OCI-LY1 (cell line): ENCODE data around the gene CDC27.

ENCODE experiments used
- H2AFZ ChIP-seq: fragments of 200-600 bp; sonication (generic), shearing (Covaris generic); 2 replicates; pipeline ENCODE4 v1.6.0; 2014; ENCODE audit warnings: antibody characterized with exemption, mild to moderate bottlenecking, low read length
- H3F3A ChIP-seq: fragments of 200-600 bp; sonication (generic), shearing (Covaris generic); 2 replicates; pipeline ENCODE4 v1.6.0; 2014; ENCODE audit warnings: mild to moderate bottlenecking, antibody characterized with exemption, low read length, moderate library complexity; ENCODE audit not compliant: insufficient read depth
- H3K27ac ChIP-seq: fragments of 200-600 bp; sonication (generic); 2 replicates; pipeline ENCODE4 v1.5.1; 2014; ENCODE audit warnings: low read length, mixed run types, mild to moderate bottlenecking, low read depth; ENCODE audit not compliant: poor library complexity, severe bottlenecking
- H3K27me3 ChIP-seq: fragments of 200-600 bp; sonication (generic); 2 replicates; pipeline ENCODE4 v1.6.0; 2014; ENCODE audit warnings: antibody characterized with exemption, mild to moderate bottlenecking, low read length, moderate library complexity; ENCODE audit not compliant: insufficient read depth
- H3K36me3 ChIP-seq: fragments of 200-600 bp; sonication (generic); 2 replicates; pipeline ENCODE4 v1.6.1; 2014; ENCODE audit warnings: mild to moderate bottlenecking, antibody characterized with exemption, low read length, moderate library complexity, mixed read lengths; ENCODE audit not compliant: insufficient read depth
- H3K4me1 ChIP-seq: fragments of 200-600 bp; sonication (generic); 2 replicates; pipeline ENCODE4 v1.5.1; 2014; ENCODE audit warnings: mild to moderate bottlenecking, low read length, moderate library complexity; ENCODE audit not compliant: insufficient read depth, severe bottlenecking
- H3K4me2 ChIP-seq: fragments of 200-600 bp; sonication (generic), shearing (Covaris generic); 2 replicates; pipeline ENCODE4 v1.6.1; 2014; ENCODE audit warnings: low read length
- H3K4me3 ChIP-seq: fragments of 200-600 bp; sonication (generic); 2 replicates; pipeline ENCODE4 v1.5.1; 2014; ENCODE audit warnings: low read length, low read depth, mild to moderate bottlenecking, mixed read lengths; ENCODE audit not compliant: poor library complexity, severe bottlenecking
- H3K79me2 ChIP-seq: fragments of 200-600 bp; shearing (Covaris generic); 2 replicates; pipeline ENCODE4 v1.6.1; 2016; ENCODE audit warnings: mixed run types, low read length, mixed read lengths; ENCODE audit not compliant: insufficient read depth
- H3K9ac ChIP-seq: fragments of 200-600 bp; sonication (generic), shearing (Covaris generic); 2 replicates; pipeline ENCODE4 v1.6.1; 2014; ENCODE audit warnings: mild to moderate bottlenecking, low read length, mixed read lengths
- H3K9me2 ChIP-seq: fragments of 200-600 bp; sonication (generic), shearing (Covaris generic); 2 replicates; pipeline ENCODE4 v1.6.1; 2014; ENCODE audit warnings: low read depth, mild to moderate bottlenecking, low read length, mixed read lengths
- H3K9me3 ChIP-seq: fragments of 200-600 bp; shearing (Covaris generic); 2 replicates; pipeline ENCODE4 v1.6.1; 2014; ENCODE audit warnings: low read length, mixed read lengths
- H4K20me1 ChIP-seq: fragments of 200-600 bp; sonication (generic), shearing (Covaris generic); 2 replicates; pipeline ENCODE4 v1.6.0; 2016; ENCODE audit warnings: mild to moderate bottlenecking, low read length; ENCODE audit not compliant: insufficient read depth
- CTCF ChIP-seq: fragments of 200-600 bp; sonication (generic), shearing (Covaris generic); IDR thresholded peaks from 2 replicates; pipeline ENCODE4 v1.5.1; 2017; ENCODE audit warnings: mild to moderate bottlenecking, antibody characterized with exemption, low read length, moderate library complexity, mixed read lengths
- EZH2 ChIP-seq: fragments of 200-600 bp; sonication (generic), shearing (Covaris generic); IDR thresholded peaks from 2 replicates; pipeline ENCODE4 v1.8.0; 2017; ENCODE audit warnings: borderline replicate concordance, mixed run types, mild to moderate bottlenecking, antibody characterized with exemption, low read length, moderate library complexity, mixed read lengths

The CDC27 gene

GRCh38 chr17:47214931-47215330 lies 25.8 kb upstream of the CDC27 start:
- no peaks in the 10 kb centered on the region for H3K36me3 ChIP-seq
- H3F3A ChIP-seq = no peaks in the 10 kb centered on the region
- H3K9me3 ChIP-seq = no peaks in the 10 kb centered on the region
- no peak overlapping the region for H2AFZ ChIP-seq
- no peaks in the 10 kb centered on the region for H4K20me1 ChIP-seq
- no peak overlapping the region for H3K27ac ChIP-seq
- no peak overlapping the region for H3K4me2 ChIP-seq
- no peaks in the 10 kb centered on the region for H3K9me2 ChIP-seq
- no peak overlapping the region for H3K9ac ChIP-seq
- TF ChIP-seq EZH2 (no peak), CTCF (no peak)
- H3K27me3 ChIP-seq = no peaks in the 10 kb centered on the region
- H3K4me3 ChIP-seq = no peak overlapping the region
- H3K4me1 ChIP-seq = peaks cover 10% of the 10 kb centered on the region
- H3K79me2 ChIP-seq = no peaks in the 10 kb centered on the region

- H2AFZ ChIP-seq = no peak overlapping the region
- no peaks in the 10 kb centered on the region for H4K20me1 ChIP-seq
- no peaks in the 10 kb centered on the region for H3K36me3 ChIP-seq
- TF ChIP-seq EZH2 (no peak), CTCF (no peak)
- no peak overlapping the region for H3K4me3 ChIP-seq
- H3F3A ChIP-seq = no peaks in the 10 kb centered on the region
- peaks cover 12% of the 10 kb centered on the region for H3K4me1 ChIP-seq
- no peak overlapping the region for H3K27ac ChIP-seq
- H3K9me2 ChIP-seq = no peaks in the 10 kb centered on the region
- H3K9ac ChIP-seq = no peak overlapping the region
- no peak overlapping the region for H3K4me2 ChIP-seq
- no peaks in the 10 kb centered on the region for H3K27me3 ChIP-seq
- H3K9me3 ChIP-seq = no peaks in the 10 kb centered on the region
- H3K79me2 ChIP-seq = no peaks in the 10 kb centered on the region
Measured at GRCh38 chr17:47213540-47213939, 24.4 kb upstream of the CDC27 start.

- H3K9me2 ChIP-seq = no peaks in the 10 kb centered on the region
- H3K9ac ChIP-seq = no peak overlapping the region
- no peaks in the 10 kb centered on the region for H4K20me1 ChIP-seq
- H3K9me3 ChIP-seq = no peaks in the 10 kb centered on the region
- no peak overlapping the region for H3K4me3 ChIP-seq
- H3K4me2 ChIP-seq = no peak overlapping the region
- no peaks in the 10 kb centered on the region for H3K36me3 ChIP-seq
- no peak overlapping the region for H3K27ac ChIP-seq
- H3K4me1 ChIP-seq = peaks cover 20% of the 10 kb centered on the region
- TF ChIP-seq EZH2 (no peak), CTCF (no peak)
- H2AFZ ChIP-seq = no peak overlapping the region
- H3K79me2 ChIP-seq = no peaks in the 10 kb centered on the region
- no peaks in the 10 kb centered on the region for H3F3A ChIP-seq
- no peaks in the 10 kb centered on the region for H3K27me3 ChIP-seq
Measured at GRCh38 chr17:47212458-47212857, 23.4 kb upstream of the CDC27 start.
